ENCODE data around the gene UBE2U.
"Not testable (repeated sequence)": the region's sequence is repeated elsewhere in the genome, so short reads cannot be mapped to it uniquely, and the experiment has no call there.

UBE2U gene

DNA sequence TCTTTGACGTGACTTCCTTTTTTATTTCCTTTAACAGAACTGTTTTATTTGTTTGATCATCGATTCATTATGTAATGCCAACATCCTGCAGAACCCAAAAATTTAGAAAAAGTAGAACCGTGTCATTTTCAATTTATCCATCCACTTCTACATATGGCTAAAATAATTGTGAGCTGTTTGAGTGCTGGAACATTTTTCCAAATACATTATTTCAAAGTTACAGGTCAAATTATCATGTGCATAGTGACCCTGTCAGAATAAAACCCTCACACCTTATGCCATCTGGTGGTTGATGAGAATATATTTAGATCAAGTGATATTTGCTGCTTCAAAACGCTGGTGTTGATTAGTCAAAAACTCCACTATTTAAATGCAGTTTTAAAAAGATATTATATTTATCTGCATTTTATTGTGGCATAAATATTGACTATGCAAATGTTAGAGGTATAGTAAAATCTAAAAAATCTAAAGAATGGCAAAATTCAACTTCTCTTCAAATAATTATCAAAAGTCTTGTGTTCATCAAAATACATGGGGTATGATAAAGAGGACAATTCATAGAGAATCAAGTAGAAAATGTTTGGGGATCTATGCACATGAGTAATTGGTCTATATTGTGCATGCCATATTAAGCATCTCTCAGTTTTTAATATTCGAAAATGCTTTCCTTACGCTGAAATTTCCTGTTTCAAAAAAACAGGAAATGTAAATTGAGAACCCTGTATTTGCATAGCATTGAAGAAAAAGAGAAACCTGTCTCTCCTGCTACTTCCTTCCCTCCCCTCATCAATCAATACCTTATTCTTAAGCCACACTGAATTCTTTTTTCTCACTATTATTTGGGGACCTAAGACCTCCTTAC is 39.7 kb downstream of the UBE2U start:
- DNase-seq, result no peak

DNA sequence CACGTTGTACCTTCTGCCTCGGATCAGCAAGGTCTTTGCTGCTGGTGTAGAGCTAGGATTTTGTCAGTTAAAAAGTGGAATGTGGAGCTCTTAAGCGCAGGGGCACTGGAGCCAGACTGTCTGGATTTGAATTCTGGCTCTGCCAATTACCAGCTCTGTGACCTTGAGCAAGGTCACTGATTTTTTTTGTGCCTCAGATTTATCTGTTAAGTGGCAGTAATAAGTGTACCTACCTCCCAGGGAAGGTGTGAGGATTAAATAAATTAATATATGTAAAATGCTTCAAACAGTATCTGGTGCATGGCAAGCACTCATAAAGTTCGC is 40.3 kb downstream of the UBE2U start:
- no peak for DNase-seq

DNA sequence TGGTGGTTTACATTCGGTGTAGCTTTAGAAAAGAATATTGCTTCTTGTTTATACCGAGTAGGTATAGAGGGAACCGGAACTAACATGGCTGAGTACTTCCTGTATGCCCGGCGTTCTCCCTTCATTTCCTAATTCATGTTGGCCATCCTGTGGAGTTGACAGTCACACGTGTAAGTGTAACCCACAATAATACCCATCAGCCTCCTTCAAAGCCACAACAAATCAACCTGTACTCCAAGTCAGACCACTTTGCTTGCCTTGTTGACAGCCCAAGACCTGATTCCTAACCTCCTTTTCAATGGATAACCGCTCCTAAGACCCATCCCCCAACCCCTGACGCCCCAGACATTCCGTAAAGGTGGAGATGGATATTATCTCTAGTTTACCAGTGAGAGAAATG is 42.1 kb downstream of the UBE2U start:
- no peak for DNase-seq

DNA sequence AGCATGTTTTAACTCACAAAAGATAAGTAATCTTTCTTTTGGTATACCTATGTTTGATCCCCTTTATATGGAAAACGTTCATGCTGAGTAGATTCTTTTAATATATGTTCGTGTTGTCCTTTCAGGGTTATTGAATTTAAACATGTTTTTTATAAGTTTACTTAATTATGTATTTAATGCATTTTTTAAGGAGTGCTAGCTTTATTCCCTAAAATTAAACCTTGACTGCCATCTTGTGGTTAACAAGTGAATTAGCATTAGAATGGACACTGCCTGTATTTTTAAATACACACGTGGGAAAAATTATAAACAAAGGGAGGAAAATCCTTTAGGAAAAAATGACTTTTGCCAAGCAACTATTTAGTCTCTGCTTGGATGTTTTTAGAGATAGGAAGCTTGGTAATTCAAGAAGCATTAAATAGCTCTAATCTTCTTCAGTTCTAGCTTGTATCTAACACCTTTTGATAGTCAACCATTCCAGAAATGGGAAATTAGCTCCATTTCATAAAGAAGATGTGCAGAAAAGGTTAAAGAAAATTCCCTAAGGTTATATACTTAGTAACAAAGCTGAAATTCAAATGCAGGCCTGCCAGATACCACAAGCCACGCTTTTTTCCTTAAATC is 43.0 kb downstream of the UBE2U start:
- no peak for DNase-seq

DNA sequence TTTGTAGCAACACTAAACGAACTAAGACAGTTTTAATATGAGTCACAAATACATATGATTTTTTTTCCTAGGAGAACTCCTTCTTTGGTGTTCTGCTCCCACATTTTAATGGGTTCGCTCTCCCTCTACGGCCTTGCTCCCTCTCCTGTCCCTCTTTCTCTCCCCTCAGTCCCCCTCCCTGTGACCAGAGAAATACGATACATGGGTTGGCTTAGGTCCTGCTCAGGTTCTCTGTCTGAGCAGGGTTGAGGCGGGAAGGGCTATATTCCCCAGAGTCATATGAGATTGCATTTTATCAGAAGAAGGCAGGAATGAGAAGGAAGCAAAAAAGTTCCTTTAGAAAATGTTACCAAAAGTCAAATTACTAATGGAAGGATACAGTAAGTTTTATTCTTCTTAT is 44.6 kb downstream of the UBE2U start:
- no peak for DNase-seq

DNA sequence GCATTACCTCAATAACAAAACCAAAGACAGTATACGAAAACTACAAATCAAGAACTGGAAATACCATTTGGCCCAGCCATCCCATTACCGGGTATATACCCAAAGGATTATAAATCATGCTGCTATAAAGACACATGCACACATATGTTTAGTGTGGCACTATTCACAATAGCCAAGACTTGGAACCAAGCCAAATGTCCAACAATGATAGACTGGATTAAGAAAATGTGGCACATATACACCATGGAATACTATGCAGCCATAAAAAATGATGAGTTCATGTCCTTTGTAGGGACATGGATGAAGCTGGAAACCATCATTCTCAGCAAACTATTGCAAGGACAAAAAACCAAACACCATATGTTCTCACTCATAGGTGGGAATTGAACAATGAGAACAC is 47.0 kb downstream of the UBE2U start:
- DNase-seq, result not testable (repeated sequence)

DNA sequence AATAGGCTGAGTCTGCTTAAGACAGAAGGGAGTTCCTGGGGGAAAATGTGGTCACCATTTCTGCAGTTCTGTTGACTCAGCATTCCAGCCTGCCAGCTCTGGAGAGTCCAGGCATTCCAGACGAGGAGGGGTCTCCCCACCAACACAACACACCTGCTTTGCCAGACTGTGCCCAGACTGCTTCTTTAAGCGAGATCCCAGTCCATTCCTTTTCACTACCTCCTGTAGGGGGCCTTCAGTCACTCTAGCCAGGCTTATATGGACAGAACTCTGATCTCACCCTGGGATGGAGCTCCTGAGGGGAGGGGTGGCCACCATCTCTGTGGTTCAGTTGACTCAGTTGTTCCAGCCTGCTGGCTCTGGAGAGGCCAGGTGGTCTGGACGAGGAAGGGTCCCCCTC is 48.5 kb downstream of the UBE2U start:
- no peak for DNase-seq

DNA sequence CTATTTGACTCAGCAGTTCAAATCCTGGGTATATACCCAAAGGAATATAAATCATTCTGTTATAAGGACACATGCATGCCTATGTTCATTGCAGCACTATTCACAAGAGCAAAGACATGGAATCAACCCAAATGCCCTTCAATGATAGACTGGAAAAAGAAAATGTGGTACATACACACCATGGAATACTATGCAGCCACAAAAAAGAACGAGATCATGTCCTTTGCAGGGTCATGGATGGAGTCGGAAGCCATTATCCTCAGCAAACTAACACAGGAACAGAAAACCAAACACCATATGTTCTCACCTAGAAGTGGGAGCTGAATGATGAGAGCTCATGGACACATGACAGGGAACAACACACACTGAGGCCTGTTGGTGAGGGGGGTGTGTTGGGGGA is 53.8 kb downstream of the UBE2U start:
- DNase-seq, result not testable (repeated sequence)

DNA sequence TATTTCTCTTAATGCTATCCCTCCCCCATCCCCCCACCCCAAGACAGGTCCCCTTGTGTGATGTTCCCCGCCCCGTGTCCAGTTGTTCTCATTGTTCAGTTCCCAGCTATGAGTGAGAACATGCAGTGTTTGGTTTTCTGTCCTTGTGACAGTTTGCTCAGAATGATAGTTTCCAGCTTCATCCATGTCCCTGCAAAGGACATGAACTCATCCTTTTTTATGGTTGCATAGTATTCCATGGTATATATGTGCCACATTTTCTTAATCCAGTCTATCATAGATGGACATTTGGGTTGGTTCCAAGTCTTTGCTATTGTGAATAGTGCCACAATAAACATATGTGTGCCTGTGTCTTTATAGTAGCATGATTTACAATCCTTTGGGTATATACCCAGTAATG is 55.0 kb downstream of the UBE2U start:
- DNase-seq, result not testable (repeated sequence)

DNA sequence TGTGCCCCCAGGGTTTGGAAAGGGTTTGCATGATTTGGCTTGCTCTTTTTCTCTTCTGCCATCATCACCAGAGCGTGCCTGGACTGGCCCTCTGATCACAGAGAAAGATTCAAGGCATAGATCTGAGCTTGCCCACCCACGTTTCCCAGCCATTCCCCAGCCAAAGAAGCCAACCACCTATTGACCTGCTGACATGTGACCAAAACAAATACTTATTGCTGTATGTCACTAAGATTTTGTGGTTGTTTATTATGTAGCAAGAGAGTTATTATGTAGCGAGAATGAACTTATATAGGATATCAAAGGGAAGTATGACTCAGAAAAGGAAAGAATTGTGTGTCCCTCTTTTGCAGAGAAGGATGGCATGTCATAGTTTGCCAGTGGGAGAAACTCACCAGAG is 59.9 kb downstream of the UBE2U start:
- DNase-seq, result no peak

DNA sequence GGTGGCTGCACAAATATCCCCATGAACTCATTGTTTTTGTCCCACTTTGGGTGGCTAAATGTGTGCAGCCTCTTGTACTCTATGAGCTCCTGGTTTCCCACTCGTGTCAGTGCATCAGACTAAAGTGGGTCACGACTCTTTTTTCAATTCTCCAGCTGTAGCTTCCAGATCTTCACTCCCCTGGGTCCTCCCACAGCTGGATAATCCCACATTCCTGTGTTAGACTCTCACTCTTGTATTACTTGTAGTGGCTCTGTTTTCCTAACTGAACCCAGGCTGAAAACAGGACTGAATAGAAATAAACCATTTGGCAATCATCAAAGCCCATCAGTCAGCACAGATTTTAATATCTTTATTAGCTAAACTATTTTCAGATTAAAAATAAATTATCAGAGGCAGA is 60.4 kb downstream of the UBE2U start:
- no peak for DNase-seq

DNA sequence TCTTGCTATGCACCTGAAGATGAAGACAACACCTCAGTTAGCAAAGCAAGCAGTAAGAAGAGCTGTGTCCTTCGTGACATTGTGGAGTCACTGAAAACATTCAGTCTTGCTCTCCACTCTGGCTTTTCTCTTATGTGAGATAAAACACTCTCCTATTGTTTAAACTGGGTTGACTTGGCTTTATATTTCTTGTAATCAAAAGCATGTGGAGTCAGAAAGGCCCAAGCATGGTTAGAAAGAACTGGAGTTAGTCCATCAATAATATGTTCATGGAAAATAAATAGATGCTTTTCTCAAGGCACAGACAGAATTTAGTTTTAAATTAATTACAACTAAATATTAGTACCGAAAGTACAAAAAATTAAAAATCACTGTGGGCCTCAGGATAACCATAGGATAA is 61.7 kb downstream of the UBE2U start:
- no peak for DNase-seq

DNA sequence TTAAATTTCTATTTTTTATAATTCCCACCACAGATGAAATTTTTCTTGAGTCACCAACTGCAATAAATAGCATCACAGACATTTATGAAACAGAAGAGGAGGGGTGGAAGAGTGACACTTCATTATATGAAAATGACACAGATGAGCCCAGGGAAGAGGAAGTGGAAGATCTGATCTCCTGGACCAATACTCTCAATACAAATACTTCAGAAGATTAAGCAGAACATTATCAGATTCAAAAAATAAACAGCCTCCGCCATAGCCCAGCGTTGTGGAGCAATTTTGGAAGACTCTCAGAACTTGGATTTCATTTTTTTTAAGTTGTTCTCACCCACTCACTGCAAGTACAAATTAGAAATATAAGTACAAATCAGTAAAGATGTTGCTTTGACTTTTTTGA is 63.6 kb downstream of the UBE2U start:
- DNase-seq, result no peak

DNA sequence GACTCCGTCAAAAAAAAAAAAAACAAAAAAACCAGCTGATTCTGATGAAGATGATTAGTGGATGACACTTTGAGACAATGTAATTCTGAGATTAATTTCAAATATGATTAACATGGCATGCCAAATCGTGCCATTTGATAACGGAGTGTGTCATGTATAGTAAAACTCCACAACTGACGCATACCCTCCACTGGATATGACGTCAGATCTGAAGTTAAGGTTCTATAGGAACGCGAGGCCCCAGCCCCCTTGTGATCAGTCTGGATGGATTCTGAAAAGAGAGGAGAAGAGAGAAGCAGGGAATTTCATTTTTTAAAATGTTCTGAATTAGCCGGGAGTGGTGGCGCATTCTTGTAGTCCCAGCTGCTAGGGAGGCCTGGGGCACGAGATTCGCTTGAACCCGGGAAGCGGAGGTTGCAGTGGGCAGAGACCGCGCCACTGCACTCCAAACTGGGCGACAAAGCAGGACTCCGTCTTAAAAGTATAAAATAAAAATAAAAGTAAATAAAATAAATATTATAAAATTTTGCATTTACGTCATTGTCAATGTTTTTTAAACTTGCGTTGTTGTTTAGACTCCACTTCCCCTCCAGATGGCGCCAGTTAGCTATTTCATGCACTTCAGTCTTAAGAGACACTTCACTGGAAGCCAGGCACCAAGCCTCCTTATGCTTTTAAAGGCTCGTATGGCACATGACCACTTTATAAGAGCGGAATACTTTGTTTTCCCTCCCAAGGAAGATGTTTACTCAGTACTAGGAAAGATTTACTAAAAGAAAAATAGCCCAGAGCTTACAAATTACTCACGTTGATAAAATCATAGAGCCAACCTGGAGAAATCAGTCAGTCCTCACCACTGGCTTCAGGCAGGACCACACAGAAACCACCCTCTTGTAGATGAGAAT is 65.5 kb downstream of the UBE2U start:
- DNase-seq, result peak in 3 of 4 experiments; percentile 15 to 39 (median 36)

DNA sequence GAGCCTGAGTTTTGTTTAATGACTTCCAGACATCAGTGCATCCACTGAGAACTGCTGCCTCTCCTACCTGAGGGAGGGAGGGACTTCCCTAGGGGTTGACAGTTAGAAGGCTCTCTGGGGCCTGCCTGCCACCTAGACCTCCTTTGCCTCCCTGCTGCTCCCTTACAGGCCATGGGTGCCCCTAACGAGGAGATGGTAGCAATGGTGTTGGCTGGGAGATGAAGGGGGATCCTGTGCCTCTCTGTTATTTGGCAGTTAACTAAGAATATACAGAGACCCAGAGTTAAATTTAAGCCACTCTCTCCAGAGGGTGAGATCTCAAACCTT is 66.1 kb downstream of the UBE2U start:
- DNase-seq, result no peak

DNA sequence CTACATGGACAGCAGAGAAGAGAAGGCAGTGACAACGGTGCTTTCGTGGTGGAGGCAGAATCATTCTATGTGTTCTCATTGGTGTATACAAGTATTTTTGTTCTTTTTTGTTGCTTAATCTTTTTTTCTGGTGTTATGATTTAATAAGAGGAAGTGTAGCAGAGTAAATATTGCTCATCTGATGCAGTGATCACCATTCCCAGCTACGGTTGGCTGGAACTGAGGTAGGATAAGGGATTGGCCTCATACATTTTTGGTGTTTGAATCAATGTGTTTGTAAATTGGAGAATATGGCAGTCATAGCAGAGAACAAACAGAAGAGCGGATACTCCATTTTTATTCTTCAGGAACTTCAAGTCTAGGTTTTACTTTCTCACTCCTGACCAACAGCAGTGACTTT is 76.6 kb downstream of the UBE2U start:
- DNase-seq, result no peak

DNA sequence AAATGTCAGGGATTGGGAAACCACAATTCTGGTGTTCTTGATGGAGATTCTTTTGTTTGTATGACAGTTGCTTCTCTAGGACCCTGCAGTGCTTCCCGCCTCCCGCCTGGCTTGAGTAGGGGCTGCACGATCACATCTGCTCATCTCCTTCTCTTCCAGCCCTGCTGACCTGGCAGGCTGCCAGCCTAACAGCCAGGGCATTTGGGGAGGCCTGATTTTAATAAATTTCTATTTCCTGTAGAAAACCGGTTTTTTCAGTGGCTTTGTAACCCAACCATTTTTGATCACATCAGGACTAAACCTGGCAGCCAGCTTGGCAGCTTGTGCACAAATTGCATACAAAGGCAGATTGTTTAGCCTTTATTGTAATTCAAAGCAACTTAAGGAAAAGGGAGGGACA is 78.9 kb downstream of the UBE2U start:
- no peak for DNase-seq

DNA sequence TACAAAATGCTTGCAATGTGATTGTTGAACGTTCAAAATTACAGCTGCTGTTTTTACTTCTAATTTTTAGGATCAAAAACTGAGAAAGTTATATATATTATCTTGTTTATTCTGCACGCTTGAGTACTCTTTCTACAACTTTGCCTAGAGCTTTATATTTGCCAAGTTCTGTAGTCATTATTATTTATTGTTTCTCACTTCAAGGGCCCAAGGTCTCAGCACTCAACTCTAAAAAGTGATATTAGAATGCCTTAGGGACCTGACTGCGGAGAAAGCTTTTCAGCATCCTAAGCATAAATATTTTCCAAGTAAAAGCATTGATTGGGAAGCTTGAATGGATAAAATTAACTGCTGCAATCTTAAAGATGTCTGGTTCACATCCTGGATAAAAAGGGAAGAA is 83.6 kb downstream of the UBE2U start:
- DNase-seq, result no peak

DNA sequence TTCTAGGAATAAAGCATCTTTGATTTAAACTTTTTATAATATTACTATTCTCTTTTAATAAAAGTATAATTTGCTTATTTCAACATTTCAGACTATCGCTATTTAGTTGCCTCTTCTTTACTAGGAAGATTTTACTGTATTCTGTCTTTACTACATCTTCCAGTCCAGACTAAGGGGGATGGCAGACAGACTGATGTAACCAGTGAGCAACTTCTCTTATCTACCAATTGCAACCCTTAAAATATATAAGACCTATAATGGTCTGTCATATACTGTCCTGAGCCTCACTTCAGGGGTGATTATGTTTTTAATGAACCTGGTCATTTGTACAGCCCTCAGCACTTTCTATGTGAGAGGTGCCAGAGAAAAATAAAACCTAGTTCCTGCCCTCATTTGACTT is 87.0 kb downstream of the UBE2U start:
- DNase-seq, result no peak

DNA sequence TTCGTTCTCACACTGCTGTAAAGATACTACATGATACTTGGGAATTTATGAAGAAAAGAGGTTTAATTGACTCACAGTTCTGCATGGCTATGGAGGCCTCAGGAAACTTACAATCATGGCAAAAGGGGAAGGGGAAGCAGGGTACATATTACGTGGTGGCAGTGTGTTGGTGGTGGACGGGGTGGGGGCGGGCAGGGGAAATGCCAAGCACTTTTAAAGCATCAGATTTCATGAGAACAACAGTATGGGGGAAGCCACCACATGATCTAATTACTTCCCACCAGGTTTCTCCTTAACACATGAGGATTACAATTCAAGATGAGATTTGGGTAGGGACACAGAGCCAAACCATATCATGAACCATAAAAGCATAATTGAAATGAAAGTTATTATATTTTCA is 88.5 kb downstream of the UBE2U start:
- no peak for DNase-seq

DNA sequence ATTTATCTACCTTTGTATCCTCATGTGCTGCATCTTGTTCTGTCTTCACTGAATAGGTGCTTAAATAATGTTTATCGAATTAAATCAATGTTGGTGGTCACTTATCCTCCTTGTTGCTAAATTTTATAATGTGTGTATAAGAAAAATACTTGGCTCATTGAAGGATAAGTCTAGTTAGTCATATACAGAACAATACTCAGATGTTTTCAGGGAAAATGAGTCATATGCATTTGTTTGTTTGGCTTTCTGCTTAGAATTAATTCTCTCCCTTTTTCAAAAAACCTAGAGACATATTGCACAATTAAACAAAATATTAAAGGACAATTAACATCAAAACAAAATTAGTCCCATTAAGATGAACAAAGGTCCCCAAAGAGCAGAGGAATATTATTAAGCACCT is 89.0 kb downstream of the UBE2U start:
- DNase-seq, result no peak

DNA sequence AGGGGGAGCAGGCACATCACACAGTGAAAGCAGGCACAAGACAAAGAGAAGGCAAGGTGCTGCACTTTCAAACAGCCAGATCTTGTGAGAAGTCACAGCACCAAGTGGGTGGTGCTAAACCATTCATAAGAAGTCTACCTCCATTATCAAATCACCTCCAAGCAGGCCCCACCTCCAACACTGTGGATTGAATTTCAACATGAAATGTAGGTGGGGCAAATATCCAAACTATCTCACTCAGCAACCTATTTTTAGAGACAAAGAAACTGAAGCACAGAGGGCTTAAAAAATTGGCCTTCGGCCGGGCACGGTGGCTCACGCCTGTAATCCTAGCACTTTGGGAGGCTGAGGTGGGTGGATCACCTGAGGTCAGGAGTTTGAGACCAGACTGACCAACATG is 90.4 kb downstream of the UBE2U start:
- DNase-seq, result no peak

DNA sequence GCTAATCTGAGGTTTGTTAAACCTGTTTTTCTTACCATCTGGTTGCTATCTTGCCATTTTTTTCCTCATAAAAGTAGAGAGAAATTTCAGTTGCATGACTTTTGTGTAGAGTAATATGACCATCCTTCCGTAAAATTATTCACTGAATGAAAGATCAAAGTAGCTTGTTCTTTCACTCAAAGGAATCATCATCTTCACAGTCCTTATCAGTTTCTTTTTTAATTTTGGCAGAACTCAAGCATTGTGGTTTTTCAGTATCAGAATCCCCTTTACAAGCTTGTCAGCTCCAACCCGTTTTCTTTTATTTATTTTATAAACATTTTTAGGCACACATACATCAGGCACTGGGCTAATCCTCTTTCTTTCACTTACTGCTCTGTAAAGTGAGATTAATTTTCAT is 91.7 kb downstream of the UBE2U start:
- DNase-seq, result no peak

DNA sequence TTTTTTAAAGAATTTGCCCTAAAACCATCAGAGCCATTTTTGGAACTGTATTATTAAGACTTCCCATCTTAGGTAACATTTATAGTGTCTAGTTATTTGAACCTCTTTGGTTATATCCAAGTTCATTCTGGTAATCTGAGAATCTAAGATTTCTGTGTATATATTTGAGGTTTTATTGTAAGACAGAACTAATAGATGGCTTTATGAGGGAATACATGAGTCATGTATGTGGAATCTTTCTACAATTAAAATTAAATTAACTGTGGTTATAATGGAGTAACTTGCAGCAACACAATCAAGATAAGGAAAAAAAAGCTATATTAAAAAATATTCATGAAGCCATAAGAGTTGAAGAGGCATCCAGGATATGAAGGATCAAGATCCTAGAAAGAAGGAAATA is 92.1 kb downstream of the UBE2U start:
- DNase-seq, result no peak

Data from activated naive CD4-positive, alpha-beta T cell (primary cell).